Panc1 (cell line): ENCODE results near the gene DCUN1D2.

Source experiments
- POLR2AphosphoS5 ChIP-seq: IDR thresholded peaks from 2 replicates; pipeline ENCODE4 v1.6.1; 2012; ENCODE audit warnings: mild to moderate bottlenecking, low read depth, low read length, moderate library complexity
- REST ChIP-seq, 2 experiments: IDR thresholded peaks; 2 replicates each; pipeline ENCODE4 v1.6.1; 2011 to 2012; ENCODE audit warnings: low read depth in 2 of 2, control low read depth in 1 of 2, low read length in 1 of 2, mild to moderate bottlenecking in 1 of 2, moderate library complexity in 1 of 2; ENCODE audit not compliant: insufficient read depth in 1 of 2
- SIN3A ChIP-seq: IDR thresholded peaks from 2 replicates; pipeline ENCODE4 v1.6.1; 2012; ENCODE audit warnings: low read depth, mild to moderate bottlenecking, low read length, moderate library complexity, borderline replicate concordance; ENCODE audit not compliant: insufficient read depth
- TF ChIP-seq, protein P1 (sequence below): fragments of 450-650 bp; IDR thresholded peaks from 2 replicates; pipeline ENCODE4 v1.5.1; 2017; ENCODE audit warnings: mild to moderate bottlenecking

- TF ChIP-seq, protein P1, sequence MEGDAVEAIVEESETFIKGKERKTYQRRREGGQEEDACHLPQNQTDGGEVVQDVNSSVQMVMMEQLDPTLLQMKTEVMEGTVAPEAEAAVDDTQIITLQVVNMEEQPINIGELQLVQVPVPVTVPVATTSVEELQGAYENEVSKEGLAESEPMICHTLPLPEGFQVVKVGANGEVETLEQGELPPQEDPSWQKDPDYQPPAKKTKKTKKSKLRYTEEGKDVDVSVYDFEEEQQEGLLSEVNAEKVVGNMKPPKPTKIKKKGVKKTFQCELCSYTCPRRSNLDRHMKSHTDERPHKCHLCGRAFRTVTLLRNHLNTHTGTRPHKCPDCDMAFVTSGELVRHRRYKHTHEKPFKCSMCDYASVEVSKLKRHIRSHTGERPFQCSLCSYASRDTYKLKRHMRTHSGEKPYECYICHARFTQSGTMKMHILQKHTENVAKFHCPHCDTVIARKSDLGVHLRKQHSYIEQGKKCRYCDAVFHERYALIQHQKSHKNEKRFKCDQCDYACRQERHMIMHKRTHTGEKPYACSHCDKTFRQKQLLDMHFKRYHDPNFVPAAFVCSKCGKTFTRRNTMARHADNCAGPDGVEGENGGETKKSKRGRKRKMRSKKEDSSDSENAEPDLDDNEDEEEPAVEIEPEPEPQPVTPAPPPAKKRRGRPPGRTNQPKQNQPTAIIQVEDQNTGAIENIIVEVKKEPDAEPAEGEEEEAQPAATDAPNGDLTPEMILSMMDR, result no peak
- no peak for TF ChIP-seq POLR2AphosphoS5
- TF ChIP-seq SIN3A, result no peak
- TF ChIP-seq REST (IDR thresholded peaks at IDR 0.05; ENCODE audit: insufficient read depth in 1 of 2, low read depth in 2 of 2, low read length in 1 of 2), result no peak
These were observed 79.1 kb downstream of the DCUN1D2 start for GRCh38 chr13:113411216-113412023.
